Measurements from ENCODE around the gene GNB5. TPM values are rescaled to one million over a fixed set of nuclear protein-coding genes. Genes with fewer than 3 reads are reported as not detected.

GNB5 gene
- total RNA-seq, 1 donor: 58.3 TPM

- H3K4me3 ChIP-seq (ENCODE audit: low read depth, low read length): no peak overlapping the region
- TF ChIP-seq CTCF (IDR thresholded peaks at IDR 0.05; ENCODE audit: insufficient read depth, low read depth, low read length): no peak
- DNase-seq (ENCODE audit: low read depth): no peak
Measured at GRCh38 chr15:52220937-52221660, 29.9 kb upstream of the GNB5 start.

GRCh38 chr15:52220251-52220650 is 29.1 kb upstream of the GNB5 start:
- DNase-seq (ENCODE audit: low read depth): no peak
- no peak overlapping the region for H3K4me3 ChIP-seq (ENCODE audit: low read depth, low read length)
- TF ChIP-seq CTCF (IDR thresholded peaks at IDR 0.05; ENCODE audit: insufficient read depth, low read depth, low read length): no peak

- no peak for DNase-seq (ENCODE audit: low read depth)
- H3K4me3 ChIP-seq (ENCODE audit: low read depth, low read length): no peak overlapping the region
- TF ChIP-seq CTCF (IDR thresholded peaks at IDR 0.05; ENCODE audit: insufficient read depth, low read depth, low read length): no peak
Measured at GRCh38 chr15:52218816-52219215, 27.6 kb upstream of the GNB5 start.

- no peak overlapping the region for H3K4me3 ChIP-seq (ENCODE audit: low read depth, low read length)
- no peak for DNase-seq (ENCODE audit: low read depth)
- TF ChIP-seq CTCF (IDR thresholded peaks at IDR 0.05; ENCODE audit: insufficient read depth, low read depth, low read length): no peak
Measured at GRCh38 chr15:52218371-52218770, 27.2 kb upstream of the GNB5 start.

GRCh38 chr15:52217186-52217585 is 26.0 kb upstream of the GNB5 start:
- no peak overlapping the region for H3K4me3 ChIP-seq (ENCODE audit: low read depth, low read length)
- peak; percentile 2 for TF ChIP-seq CTCF (IDR thresholded peaks at IDR 0.05; ENCODE audit: insufficient read depth, low read depth, low read length)
- no peak for DNase-seq (ENCODE audit: low read depth)

GRCh38 chr15:52214553-52214952 is 23.4 kb upstream of the GNB5 start:
- DNase-seq (ENCODE audit: low read depth): no peak

More at GRCh38 chr15:52214553-52214952, 23.4 kb upstream of the GNB5 start:
- no peak for TF ChIP-seq CTCF (IDR thresholded peaks at IDR 0.05; ENCODE audit: insufficient read depth, low read depth, low read length)
- H3K4me3 ChIP-seq (ENCODE audit: low read depth, low read length): no peak overlapping the region
